Testis (tissue), 3 donors: ENCODE measurements around the gene TRIM38. TPM values are rescaled to one million over a fixed set of nuclear protein-coding genes. Genes with fewer than 3 reads are reported as not detected.
"Not testable (repeated sequence)": the region's sequence is repeated elsewhere in the genome, so short reads cannot be mapped to it uniquely, and the experiment has no call there.

ENCODE experiments used
- DNase-seq: peaks from one replicate; pipeline ENCODE4 v3.0.0-alpha.2; 2019
- H3K27ac ChIP-seq, 2 donors: fragments of 200-600 bp; sonication (generic); one replicate each; pipeline ENCODE4 v1.5.1; 2019
- H3K27me3 ChIP-seq: fragments of 200-600 bp; sonication (generic); one replicate; pipeline ENCODE4 v1.5.1; 2019
- H3K36me3 ChIP-seq: fragments of 200-600 bp; sonication (generic); one replicate; pipeline ENCODE4 v1.5.1; 2017; ENCODE audit warnings: low read depth; ENCODE audit errors: missing control alignments
- H3K4me1 ChIP-seq: fragments of 200-600 bp; sonication (generic); one replicate; pipeline ENCODE4 v1.5.1; 2019
- H3K4me3 ChIP-seq, 2 donors: fragments of 200-600 bp; sonication (generic); one replicate each; pipeline ENCODE4 v1.5.1; 2017 to 2019
- H3K9me3 ChIP-seq: fragments of 200-600 bp; sonication (generic); one replicate; pipeline ENCODE4 v1.5.1; 2017
- CTCF ChIP-seq, 3 experiments: fragments of 450-650 bp in 2 of 3; fragments of 200-600 bp in 1 of 3; sonication (generic) in 1 of 3; IDR thresholded peaks; one replicate each; pipeline ENCODE4 v1.5.1; 2016 to 2019; ENCODE audit warnings: antibody characterized with exemption in 3 of 3, mild to moderate bottlenecking in 2 of 3, moderate library complexity in 1 of 3
- POLR2A ChIP-seq: fragments of 450-650 bp; IDR thresholded peaks from one replicate; pipeline ENCODE4 v1.6.1; 2017; ENCODE audit warnings: antibody characterized with exemption, mild to moderate bottlenecking, moderate library complexity
- WGBS, 2 donors: methylation state at CpG; one replicate each; pipeline ENCODE4 v1.1.5; 2018; 5-methylcytosine and 5-hydroxymethylcytosine counted together
- intact Hi-C: fragments of 100-400 bp; cut with DNase I; formaldehyde crosslinking; loops from one replicate; pipeline ENCODE4 v1.15.1; 2023; ENCODE audit warnings: low total_unique reads
- polyA plus RNA-seq: library from polyadenylated mRNA; stranded (reverse); fragments of 350-450 nt; fragmentation: Illumina TruSeq; extraction: RNeasy Lipid Tissue Mini Kit (QIAGEN cat#74804); gene quantifications from one replicate; pipeline ENCODE4 v1.2.3, GENCODE V29; 2014; ENCODE audit warnings: low read depth, low replicate concordance; ENCODE audit not compliant: insufficient read depth
- total RNA-seq, 2 donors: library from RNA; depleted of rRNA; stranded (reverse); fragments of >200 nt; gene quantifications; one replicate each; pipeline ENCODE4 v1.2.3, GENCODE V29; 2016

Gene TRIM38
- total and polyA plus RNA-seq, 3 donors from 2014 or later: 3.2 to 9.1 (median 5.3) TPM

GRCh38 chr6:25927178-25927577 lies 35.4 kb upstream of the TRIM38 start:
- DNase-seq: no peak
- no peaks in the 10 kb centered on the region for H3K36me3 ChIP-seq
- intact Hi-C loops: no loop called here
- H3K27me3 ChIP-seq: no peaks in the 10 kb centered on the region
- no peak for TF ChIP-seq POLR2A
- TF ChIP-seq CTCF (IDR thresholded peaks at IDR 0.05): no peak
- 85 to 90% methylated on average over 2 of the region's 2 CpGs for WGBS, 2 donors
- no peaks in the 10 kb centered on the region for H3K9me3 ChIP-seq
- H3K4me3 ChIP-seq: no peak overlapping the region
- no peaks in the 10 kb centered on the region for H3K4me1 ChIP-seq
- no peak overlapping the region for H3K27ac ChIP-seq

DNA sequence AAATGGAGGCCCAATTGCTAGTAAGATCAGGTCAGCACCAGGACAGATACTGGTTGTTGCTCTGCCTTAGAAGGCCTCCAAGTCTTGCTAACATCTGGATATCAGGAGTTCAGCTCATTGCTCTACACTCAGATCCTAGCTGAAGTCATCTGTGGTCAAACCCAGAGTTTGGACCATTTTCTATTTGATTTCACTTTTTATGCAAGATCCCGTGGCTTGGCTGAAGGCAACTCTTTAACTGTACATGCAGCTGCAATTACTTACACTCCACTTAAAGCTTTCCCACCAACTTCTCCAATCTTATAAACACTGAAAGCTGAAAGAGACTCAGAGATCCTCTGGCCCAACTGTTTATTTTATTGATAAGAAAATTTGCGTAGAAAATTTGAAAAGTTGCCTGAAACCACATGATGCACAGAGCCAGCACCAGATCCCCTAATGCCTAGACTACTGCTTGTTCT lies 34.8 kb upstream of the TRIM38 start:
- 71 to 75% methylated on average over 2 of the region's 2 CpGs for WGBS, 2 donors
- intact Hi-C loops: no loop called here
- no peaks in the 10 kb centered on the region for H3K27me3 ChIP-seq
- no peaks in the 10 kb centered on the region for H3K36me3 ChIP-seq
- H3K4me1 ChIP-seq: no peaks in the 10 kb centered on the region
- no peaks in the 10 kb centered on the region for H3K9me3 ChIP-seq
- no peak for TF ChIP-seq POLR2A
- no peak for TF ChIP-seq CTCF (IDR thresholded peaks at IDR 0.05)
- DNase-seq: no peak
- H3K4me3 ChIP-seq: no peak overlapping the region
- H3K27ac ChIP-seq: no peak overlapping the region

GRCh38 chr6:25928562-25929324 lies 33.9 kb upstream of the TRIM38 start:
- DNase-seq: no peak
- no peaks in the 10 kb centered on the region for H3K4me1 ChIP-seq
- intact Hi-C loops: no loop called here
- H3K27me3 ChIP-seq: no peaks in the 10 kb centered on the region
- 88 to 89% methylated on average over 4 of the region's 4 CpGs for WGBS, 2 donors
- H3K4me3 ChIP-seq: no peak overlapping the region
- no peaks in the 10 kb centered on the region for H3K36me3 ChIP-seq
- TF ChIP-seq POLR2A (no peak), CTCF (IDR thresholded peaks at IDR 0.05) (no peak)
- H3K9me3 ChIP-seq: no peaks in the 10 kb centered on the region
- H3K27ac ChIP-seq: no peak overlapping the region

- H3K9me3 ChIP-seq, H3K4me1 ChIP-seq, DNase-seq, H3K27ac ChIP-seq, intact Hi-C loops, H3K27me3 ChIP-seq, H3K4me3 ChIP-seq, H3K36me3 ChIP-seq: not testable (repeated sequence)
- 90 to 92% methylated on average over 12 of the region's 12 CpGs for WGBS, 2 donors
Measured at GRCh38 chr6:25929785-25930184, 32.8 kb upstream of the TRIM38 start.

DNA sequence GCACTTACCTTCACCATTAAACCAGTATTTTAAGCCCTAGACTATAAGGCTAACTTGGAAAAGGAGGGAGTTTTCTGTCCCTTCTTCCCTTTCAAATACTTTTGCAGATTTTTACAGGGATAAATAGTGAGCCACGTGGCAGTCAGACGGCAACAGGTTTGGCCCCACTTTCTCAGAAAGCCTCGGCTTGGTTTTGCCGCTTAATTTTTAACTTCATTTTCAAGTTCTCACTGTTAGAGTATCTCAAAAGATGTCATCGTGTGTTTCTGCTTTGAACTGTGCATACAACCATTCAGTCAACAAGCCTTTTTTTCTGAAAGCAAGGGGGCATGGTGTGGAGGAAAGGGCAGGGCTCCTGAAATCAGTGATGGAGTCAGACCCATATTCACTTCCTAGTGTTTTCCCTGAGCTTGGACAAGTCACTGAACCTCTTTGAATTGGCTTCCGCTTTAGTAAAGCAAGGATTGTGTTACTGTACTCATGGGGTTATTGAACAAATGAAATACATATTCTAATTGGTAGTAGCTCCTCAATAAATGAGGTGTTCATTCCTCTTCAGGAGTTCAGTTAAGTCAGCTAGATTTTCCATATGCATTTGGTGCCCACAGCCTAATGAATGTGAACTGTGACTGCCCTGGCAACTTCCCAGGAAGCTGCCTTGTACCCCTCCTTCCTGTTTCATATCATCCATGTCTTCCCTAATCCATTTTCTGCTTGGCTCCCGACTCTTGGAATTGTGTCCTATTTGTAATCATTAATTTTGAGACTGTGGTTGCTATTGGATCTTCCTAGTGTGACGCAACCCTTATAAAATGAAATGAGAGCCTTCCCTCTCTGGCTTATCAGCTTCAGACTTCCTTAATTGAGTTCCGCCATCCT lies 31.8 kb upstream of the TRIM38 start, which contains the start of gene SLC17A2:
TSS of gene SLC17A2 (minus strand) at position 160 of the 879 bp plus-strand sequence. CDS start 4,895 bp downstream, outside the sequence.
- Histone ChIP-seq H3K27ac (no peak within 1 kb of the TSS), H3K27me3 (no peaks in the 10 kb centered on the region), H3K4me3 (no peak within 1 kb of the TSS), H3K4me1 (no peaks in the 10 kb centered on the region), H3K36me3 (no peaks in the 10 kb centered on the region), H3K9me3 (no peaks in the 10 kb centered on the region)
- no peak for DNase-seq
- 90 to 92% methylated on average over 9 of the region's 9 CpGs for WGBS, 2 donors
- intact Hi-C loops: no loop called here
- TF ChIP-seq CTCF (IDR thresholded peaks at IDR 0.05): no peak
- no peak for TF ChIP-seq POLR2A
